HepG2 (cell line): ENCODE results near the gene SLC9A8. TPM values are rescaled to one million over a fixed set of nuclear protein-coding genes. Genes with fewer than 3 reads are reported as not detected.

Experiments
- BHLHE40 ChIP-seq: IDR thresholded peaks from 2 replicates; pipeline ENCODE4 v1.6.1; 2011; ENCODE audit warnings: low read length, improper control_type of control experiment
- CBX5 ChIP-seq: sonication (generic); formaldehyde crosslinking; IDR thresholded peaks from 2 replicates; pipeline ENCODE4 v1.4.0; 2020; ENCODE audit warnings: missing genetic modification reagents, borderline replicate concordance
- CENPT ChIP-seq: sonication (generic); formaldehyde crosslinking; IDR thresholded peaks from 2 replicates; pipeline ENCODE4 v1.8.0; 2022; ENCODE audit warnings: low read depth, mild to moderate bottlenecking, moderate library complexity, missing genetic modification reagents
- DNMT3B ChIP-seq: conservative IDR thresholded peaks from 2 replicates; pipeline ENCODE4 v1.6.1; 2016; ENCODE audit warnings: missing biosample characterization, control low read depth
- HHEX ChIP-seq: IDR thresholded peaks from 2 replicates; pipeline ENCODE4 v1.6.1; 2016; ENCODE audit warnings: control low read depth
- NFYB ChIP-seq: sonication (generic); formaldehyde crosslinking; IDR thresholded peaks from 2 replicates; pipeline ENCODE4 v1.4.0; 2020; ENCODE audit warnings: missing genetic modification reagents
- PAF1 ChIP-seq: IDR thresholded peaks from 2 replicates; pipeline ENCODE4 v1.6.1; 2016; ENCODE audit warnings: missing genetic modification reagents, missing compliant biosample characterization
- SRSF9 ChIP-seq: fragments of 200-400 bp; formaldehyde crosslinking; IDR thresholded peaks from 2 replicates; pipeline ENCODE4 v1.6.1; 2018; ENCODE audit warnings: borderline replicate concordance, mild to moderate bottlenecking, low read depth, low read length; ENCODE audit not compliant: insufficient read depth, poor library complexity, severe bottlenecking
- THYN1 ChIP-seq: sonication (generic); formaldehyde crosslinking; IDR thresholded peaks from 2 replicates; pipeline ENCODE4 v1.8.1; 2023; ENCODE audit warnings: low read depth, mild to moderate bottlenecking, moderate library complexity, missing genetic modification reagents, borderline replicate concordance
- XRCC5 ChIP-seq: fragments of 200-400 bp; formaldehyde crosslinking; optimal IDR thresholded peaks from 2 replicates; pipeline ENCODE3; 2017; ENCODE audit warnings: mild to moderate bottlenecking, low read length
- polyA plus RNA-seq, 8 experiments: library from polyadenylated mRNA; depleted of rRNA in 3 of 8; stranded (reverse) in 7 of 8; unstranded in 1 of 8; fragments of >200 nt; fragmentation: Illumina TruSeq in 4 of 8; extraction: Trizol in 4 of 8; gene quantifications; 2 replicates each; pipeline versions ENCODE4 v1.2.1 to v1.2.3, GENCODE V29; 2011 to 2016; ENCODE audit warnings: low read depth in 4 of 8, missing spikeins in 1 of 8, mixed read lengths in 1 of 8; ENCODE audit not compliant: insufficient read depth in 1 of 8
- total RNA-seq, 5 experiments: library from RNA; depleted of rRNA; stranded (reverse); fragments of >200 nt; fragmentation: Illumina TruSeq; extraction: Trizol; gene quantifications; 2 replicates each; pipeline ENCODE4 v1.2.3, GENCODE V29; 2016; ENCODE audit warnings: low read depth in 1 of 5
- TF ChIP-seq, protein P1 (sequence below): IDR thresholded peaks from 2 replicates; pipeline ENCODE4 v1.6.1; 2012; ENCODE audit warnings: low read depth, low read length, improper control_type of control experiment
- TF ChIP-seq, protein P2 (sequence below): sonication (generic); formaldehyde crosslinking; IDR thresholded peaks from 2 replicates; pipeline ENCODE4 v1.9.0; 2021; ENCODE audit warnings: mild to moderate bottlenecking, missing genetic modification reagents
- TF ChIP-seq, protein P3 (sequence below): sonication (generic); formaldehyde crosslinking; IDR thresholded peaks from 2 replicates; pipeline ENCODE4 v1.9.0; 2021; ENCODE audit warnings: missing genetic modification reagents, borderline replicate concordance
- TF ChIP-seq, protein P4 (sequence below): sonication (generic); formaldehyde crosslinking; IDR thresholded peaks from 2 replicates; pipeline ENCODE4 v1.4.0; 2020; ENCODE audit warnings: missing genetic modification reagents; ENCODE audit errors: not compliant biosample characterization
- TF ChIP-seq, protein P5 (sequence below): fragments of 450-650 bp; IDR thresholded peaks from 2 replicates; pipeline ENCODE4 v1.6.1; 2016

The SLC9A8 gene
- total and polyA plus RNA-seq, 2 of the 13 experiments (the other 11 are each of a cell fraction or from before 2014, with no cell fraction given) = 4.1 to 7.4 TPM

GRCh38 chr20:49909499-49910339, 97.1 kb downstream of the SLC9A8 start (continued):
- TF ChIP-seq CBX5 (CRISPR knock-in tag) (peak; percentile 34; the same call in 1 of the 2 replicates), CENPT (no peak), THYN1 (CRISPR knock-in tag) (no peak), NFYB (peak; percentile 8; the same call in 1 of the 2 replicates), BHLHE40 (no peak), SRSF9 (no peak), DNMT3B (no peak), XRCC5 (peak; percentile 66), HHEX (CRISPR knock-in tag) (no peak), PAF1 (CRISPR knock-in tag) (no peak)
- TF ChIP-seq, protein P1, sequence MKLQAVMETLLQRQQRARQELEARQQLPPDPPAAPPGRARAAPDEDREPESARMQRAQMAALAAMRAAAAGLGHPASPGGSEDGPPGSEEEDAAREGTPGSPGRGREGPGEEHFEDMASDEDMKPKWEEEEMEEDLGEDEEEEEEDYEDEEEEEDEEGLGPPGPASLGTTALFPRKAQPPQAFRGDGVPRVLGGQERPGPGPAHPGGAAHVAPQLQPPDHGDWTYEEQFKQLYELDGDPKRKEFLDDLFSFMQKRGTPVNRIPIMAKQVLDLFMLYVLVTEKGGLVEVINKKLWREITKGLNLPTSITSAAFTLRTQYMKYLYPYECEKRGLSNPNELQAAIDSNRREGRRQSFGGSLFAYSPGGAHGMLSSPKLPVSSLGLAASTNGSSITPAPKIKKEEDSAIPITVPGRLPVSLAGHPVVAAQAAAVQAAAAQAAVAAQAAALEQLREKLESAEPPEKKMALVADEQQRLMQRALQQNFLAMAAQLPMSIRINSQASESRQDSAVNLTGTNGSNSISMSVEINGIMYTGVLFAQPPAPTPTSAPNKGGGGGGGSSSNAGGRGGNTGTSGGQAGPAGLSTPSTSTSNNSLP = no peak
- TF ChIP-seq, protein P2, sequence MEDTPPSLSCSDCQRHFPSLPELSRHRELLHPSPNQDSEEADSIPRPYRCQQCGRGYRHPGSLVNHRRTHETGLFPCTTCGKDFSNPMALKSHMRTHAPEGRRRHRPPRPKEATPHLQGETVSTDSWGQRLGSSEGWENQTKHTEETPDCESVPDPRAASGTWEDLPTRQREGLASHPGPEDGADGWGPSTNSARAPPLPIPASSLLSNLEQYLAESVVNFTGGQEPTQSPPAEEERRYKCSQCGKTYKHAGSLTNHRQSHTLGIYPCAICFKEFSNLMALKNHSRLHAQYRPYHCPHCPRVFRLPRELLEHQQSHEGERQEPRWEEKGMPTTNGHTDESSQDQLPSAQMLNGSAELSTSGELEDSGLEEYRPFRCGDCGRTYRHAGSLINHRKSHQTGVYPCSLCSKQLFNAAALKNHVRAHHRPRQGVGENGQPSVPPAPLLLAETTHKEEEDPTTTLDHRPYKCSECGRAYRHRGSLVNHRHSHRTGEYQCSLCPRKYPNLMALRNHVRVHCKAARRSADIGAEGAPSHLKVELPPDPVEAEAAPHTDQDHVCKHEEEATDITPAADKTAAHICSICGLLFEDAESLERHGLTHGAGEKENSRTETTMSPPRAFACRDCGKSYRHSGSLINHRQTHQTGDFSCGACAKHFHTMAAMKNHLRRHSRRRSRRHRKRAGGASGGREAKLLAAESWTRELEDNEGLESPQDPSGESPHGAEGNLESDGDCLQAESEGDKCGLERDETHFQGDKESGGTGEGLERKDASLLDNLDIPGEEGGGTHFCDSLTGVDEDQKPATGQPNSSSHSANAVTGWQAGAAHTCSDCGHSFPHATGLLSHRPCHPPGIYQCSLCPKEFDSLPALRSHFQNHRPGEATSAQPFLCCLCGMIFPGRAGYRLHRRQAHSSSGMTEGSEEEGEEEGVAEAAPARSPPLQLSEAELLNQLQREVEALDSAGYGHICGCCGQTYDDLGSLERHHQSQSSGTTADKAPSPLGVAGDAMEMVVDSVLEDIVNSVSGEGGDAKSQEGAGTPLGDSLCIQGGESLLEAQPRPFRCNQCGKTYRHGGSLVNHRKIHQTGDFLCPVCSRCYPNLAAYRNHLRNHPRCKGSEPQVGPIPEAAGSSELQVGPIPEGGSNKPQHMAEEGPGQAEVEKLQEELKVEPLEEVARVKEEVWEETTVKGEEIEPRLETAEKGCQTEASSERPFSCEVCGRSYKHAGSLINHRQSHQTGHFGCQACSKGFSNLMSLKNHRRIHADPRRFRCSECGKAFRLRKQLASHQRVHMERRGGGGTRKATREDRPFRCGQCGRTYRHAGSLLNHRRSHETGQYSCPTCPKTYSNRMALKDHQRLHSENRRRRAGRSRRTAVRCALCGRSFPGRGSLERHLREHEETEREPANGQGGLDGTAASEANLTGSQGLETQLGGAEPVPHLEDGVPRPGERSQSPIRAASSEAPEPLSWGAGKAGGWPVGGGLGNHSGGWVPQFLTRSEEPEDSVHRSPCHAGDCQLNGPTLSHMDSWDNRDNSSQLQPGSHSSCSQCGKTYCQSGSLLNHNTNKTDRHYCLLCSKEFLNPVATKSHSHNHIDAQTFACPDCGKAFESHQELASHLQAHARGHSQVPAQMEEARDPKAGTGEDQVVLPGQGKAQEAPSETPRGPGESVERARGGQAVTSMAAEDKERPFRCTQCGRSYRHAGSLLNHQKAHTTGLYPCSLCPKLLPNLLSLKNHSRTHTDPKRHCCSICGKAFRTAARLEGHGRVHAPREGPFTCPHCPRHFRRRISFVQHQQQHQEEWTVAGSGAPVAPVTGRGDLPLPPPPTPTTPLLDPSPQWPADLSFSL (CRISPR knock-in tag) = no peak
- TF ChIP-seq, protein P3, sequence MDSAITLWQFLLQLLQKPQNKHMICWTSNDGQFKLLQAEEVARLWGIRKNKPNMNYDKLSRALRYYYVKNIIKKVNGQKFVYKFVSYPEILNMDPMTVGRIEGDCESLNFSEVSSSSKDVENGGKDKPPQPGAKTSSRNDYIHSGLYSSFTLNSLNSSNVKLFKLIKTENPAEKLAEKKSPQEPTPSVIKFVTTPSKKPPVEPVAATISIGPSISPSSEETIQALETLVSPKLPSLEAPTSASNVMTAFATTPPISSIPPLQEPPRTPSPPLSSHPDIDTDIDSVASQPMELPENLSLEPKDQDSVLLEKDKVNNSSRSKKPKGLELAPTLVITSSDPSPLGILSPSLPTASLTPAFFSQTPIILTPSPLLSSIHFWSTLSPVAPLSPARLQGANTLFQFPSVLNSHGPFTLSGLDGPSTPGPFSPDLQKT (CRISPR knock-in tag) = no peak
- TF ChIP-seq, protein P4, sequence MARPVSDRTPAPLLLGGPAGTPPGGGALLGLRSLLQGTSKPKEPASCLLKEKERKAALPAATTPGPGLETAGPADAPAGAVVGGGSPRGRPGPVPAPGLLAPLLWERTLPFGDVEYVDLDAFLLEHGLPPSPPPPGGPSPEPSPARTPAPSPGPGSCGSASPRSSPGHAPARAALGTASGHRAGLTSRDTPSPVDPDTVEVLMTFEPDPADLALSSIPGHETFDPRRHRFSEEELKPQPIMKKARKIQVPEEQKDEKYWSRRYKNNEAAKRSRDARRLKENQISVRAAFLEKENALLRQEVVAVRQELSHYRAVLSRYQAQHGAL = no peak
- TF ChIP-seq, protein P5, sequence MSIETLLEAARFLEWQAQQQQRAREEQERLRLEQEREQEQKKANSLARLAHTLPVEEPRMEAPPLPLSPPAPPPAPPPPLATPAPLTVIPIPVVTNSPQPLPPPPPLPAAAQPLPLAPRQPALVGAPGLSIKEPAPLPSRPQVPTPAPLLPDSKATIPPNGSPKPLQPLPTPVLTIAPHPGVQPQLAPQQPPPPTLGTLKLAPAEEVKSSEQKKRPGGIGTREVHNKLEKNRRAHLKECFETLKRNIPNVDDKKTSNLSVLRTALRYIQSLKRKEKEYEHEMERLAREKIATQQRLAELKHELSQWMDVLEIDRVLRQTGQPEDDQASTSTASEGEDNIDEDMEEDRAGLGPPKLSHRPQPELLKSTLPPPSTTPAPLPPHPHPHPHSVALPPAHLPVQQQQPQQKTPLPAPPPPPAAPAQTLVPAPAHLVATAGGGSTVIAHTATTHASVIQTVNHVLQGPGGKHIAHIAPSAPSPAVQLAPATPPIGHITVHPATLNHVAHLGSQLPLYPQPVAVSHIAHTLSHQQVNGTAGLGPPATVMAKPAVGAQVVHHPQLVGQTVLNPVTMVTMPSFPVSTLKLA = no peak
